ENCODE measurements around the gene PRR7.

Gene PRR7

DNA sequence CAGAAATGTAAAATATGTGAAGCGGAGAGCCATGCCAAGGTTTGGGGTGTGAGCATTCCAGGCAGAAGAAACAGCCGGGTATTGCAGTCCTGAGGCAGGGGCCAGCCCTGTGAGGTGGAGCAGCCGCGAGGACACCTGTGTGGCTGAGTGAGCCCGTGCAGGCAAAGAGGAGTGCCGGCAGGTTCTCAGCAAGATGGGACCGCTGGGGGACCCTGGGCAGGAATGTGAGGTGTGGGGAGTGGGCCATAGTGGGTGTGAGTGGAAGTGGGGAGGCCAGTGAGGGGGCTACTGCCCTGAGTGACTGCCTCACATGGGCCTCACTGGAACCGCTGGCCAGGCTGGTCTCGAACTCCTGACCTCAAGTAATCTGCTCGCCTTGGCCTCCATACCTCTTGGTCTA, 8.1 kb upstream of the PRR7 start:
- no peak for DNase-seq

DNA sequence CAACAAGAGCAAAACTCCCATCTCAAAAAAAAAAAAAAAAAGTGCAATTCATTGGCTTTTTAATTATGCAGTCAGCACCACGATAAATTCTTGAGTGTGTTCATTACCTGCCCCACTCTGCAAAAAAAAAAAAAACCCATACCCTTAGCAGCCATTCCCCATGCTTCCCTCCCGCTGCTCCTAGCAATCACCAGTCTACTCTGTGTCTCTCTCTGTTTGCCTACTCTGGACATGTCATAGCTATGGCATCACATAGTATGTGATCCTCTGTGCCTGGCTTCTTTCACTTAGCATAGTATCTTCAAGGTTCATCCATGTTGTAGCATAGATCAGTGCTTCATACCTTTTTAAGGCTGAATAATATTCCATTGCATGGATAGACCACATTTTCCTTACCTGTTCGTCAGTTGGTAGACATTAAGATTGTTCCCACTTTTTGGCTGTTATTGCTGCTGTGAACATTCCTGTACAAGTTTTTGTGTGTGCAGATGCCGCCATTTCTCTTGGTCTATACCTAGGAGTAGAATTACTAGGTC, 7.0 kb upstream of the PRR7 start:
- DNase-seq = no peak

DNA sequence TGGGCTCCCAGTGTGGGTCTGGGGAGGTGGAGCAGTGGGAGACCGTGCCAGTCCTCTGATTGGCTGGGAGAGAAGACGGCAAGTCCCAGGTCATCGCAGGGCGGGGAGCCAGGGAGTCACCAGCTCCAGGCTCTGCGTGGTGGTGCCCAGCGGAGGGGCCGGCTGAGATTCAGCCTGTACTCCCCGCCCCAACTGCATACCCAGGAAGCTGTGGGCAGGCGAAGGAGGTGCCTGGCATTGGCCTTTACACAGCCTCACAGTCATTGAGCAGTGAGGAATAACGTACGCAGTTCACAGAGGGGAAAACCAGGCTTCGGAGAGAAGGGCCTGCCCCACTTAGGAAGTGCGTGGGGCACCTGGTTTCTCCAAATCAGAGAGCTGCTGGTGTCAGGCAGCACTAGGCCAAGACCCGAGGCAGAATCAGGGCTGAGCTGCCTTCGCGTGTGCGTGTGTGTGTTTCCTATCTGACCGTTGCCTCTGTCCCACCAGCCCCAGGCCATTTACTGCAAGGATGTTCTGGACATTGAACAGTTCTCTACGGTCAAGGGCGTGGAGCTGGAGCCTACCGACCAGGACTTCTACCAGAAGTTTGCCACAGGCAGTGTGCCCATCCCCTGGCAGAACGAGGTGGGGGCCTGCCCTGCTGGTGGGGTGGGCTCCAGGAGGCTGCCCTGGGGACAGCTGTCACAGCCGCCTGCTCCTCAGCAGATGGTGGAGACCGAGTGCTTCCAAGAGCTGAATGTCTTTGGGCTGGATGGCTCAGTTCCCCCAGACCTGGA, 6.2 kb upstream of the PRR7 start:
- no peak for DNase-seq

DNA sequence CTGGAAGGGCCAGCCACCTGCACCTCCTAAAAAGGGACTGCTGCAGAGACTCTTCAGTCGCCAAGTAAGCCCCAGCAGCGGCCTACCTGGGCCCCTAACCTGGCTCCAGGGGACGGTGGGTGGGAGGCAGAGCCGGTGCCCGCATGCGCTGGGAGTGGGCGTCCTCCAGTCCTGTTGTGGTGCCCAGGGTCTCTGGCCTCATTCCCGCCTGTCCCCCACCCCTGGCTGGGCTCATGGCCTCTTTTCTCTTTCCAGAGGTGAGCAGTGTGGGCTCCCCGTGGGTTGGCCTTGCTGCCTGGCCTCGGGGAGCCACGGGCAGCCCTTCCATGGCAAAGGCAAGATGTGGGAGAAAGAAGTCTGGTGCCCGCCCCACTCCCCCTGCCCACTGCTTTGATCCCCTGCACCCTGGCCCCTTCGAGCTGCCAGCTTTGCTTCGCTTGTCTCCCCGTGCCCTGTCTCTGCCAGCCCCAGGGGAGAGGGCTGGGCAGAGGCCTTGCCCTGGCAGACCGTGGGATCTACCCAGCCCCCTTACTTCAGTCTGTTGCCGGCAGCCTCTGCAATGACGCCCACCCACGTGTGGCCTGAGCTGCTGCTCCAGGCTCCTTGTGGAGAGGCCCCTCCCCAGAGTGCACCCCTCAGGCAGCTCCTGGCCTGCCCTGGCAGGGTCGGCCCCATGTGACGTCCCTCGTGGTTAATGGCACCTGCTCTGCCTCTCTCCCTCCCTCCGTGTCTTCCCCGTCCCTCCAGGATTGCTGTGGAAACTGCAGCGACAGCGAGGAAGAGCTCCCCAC, 5.4 kb upstream of the PRR7 start:
- DNase-seq = no peak

DNA sequence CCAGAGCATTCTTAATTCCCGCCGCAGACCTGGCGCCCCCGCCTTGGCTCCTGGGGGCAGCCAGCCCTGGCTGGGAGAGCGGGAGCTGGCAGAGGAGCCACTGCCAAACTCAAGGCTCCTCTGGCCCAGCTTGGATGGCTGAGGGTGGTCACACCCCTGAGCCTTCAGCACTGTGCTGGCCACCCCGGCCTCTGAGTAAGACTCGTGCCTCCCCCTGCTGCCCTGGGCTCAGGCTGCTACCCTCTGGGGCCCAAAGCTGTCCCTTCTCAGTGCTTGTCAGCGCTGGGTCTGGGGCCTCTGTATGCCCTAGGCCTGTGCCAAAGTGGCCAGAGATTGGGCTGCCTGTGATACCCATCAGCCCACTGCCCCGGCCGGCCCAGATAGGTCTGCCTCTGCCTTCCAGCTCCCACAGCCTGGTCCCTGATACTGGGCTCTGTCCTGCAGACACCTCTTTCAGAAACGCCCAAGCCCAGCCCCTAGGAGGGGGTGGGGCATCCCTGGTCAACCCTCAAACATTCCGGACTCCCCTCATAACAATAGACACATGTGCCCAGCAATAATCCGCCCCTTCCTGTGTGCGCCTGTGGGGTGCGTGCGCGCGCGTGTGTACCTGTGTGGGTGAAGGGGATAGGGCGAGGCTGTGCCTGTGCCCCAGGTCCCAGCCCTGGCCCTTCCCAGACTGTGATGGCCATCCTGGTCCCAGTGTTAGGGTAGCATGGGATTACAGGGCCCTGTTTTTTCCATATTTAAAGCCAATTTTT, 4.4 kb upstream of the PRR7 start:
- no peak for DNase-seq

DNA sequence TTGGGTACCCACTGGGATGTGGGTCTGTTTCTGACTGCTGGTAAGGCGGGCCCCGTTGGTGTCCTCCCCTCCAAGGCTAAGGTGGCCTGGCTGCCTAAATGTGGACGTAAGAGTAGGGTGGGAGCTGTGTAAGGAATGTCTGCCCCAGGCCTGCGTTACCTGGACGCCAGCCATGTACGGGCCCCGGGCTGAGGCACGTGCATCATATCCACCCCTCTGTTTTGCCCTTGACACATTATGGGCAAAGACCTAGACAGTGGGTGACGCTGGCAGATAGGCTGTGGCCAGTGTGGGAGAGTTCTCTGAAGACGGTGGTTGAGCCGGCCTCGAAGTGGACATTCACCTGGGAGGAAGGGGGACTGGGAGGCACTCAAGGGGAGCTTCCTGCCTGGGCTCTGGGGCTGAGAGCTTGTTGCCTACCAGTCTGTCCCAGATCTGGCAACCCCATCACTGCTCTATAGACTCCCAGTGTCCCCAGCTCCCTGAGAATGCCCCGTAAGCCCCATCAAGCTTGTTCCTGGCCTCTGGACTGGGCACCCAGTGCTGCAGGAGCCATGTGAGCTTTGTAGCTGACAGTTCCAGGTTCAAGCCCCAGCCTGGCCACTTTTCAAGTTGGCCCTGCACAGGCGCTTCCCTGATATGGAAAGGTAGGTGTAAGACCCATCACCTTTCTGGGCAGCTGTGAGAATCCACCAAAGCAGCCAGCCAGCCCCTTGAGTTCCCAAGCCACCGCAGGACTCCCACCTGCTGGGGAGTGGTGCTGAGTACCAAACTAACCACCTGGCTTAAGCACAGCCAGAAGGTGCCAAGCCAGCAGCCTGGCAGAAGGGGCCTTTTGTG, 3.2 kb upstream of the PRR7 start:
- DNase-seq = no peak

DNA sequence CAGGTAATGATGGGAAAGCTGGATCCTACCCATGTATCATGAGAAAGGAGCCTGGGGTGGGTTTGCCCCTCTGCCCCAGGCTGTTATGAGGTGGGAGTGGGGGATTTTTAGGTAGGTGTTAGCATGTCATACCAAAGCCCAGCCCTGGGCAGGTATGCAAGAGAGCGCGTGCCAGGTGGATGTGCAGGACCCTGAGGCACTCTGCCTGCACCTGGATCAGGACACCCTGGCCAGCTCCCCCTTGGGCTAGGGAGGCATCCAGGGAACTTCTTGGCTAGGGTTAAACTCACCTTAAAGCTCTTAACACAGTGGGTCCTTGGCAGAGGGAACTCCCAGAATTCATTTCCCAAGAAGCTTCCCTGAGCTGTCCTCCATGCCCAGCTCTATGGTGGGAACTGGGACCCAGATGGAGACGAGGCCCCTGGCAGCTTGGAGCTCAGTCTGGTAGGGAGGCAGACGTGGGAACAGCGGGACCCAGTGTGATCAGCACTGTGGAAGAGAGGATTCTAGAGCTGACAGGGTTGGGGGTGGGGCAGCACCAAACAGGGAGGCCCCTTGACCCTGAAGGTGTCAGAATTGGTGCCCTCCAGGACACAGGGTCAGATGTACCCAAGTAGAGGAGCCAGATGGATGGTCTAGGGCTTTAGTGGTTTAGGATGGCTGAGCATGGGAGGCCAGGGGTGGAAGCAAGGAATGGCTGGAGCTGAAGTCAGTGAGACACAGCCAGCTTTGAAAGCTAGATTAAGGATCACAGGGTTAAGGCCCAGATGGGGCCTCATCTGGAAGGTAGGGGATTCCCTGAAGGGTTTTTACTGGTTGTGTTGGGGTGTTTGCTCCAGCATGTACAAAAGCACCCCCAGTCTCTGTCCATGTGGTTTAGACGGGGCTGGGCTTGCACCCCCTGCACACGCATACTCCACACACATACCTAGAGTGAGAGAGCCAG, 2.2 kb upstream of the PRR7 start:
- no peak for DNase-seq

DNA sequence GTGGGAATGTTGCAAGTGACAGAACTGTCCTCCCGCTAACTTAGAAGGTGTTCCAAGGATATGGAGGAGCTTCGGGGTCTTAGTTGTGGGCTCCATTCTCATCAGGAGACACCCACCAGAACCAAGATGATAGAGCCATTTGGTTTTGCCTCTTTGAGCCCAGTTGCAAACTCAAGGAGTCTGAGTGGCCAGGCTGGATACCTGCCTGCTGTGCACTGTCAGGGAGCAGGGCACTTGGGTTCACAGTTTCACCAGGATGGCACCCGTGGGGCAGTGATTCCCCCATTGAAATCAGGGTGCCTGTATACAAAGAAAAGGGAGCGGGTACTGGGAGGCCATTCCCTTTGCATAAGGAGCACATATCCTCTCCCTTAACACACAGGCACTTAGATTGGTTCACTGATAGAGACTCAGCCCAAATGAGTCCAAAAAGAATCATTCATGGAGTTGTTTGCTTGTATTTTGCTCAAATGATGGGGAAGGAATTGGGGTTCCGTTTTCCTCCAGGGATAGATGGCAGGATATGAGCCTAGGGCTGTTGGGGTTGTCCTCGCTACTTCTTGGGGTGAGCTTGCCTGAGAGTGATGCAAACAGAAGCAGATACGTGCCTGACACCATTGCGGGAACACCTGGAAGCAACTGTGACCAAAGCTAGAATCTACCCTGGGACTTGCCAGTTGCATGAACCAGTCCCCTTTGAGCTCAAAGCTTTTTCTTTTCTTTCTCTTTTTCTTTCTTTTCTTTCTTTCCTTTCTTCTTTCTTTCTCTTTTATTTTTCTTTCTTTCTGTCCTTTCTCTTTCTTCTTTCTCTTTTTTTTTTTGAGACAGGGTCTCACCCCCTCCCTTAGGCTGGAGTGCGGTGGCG, 1.3 kb upstream of the PRR7 start:
- DNase-seq = no peak

DNA sequence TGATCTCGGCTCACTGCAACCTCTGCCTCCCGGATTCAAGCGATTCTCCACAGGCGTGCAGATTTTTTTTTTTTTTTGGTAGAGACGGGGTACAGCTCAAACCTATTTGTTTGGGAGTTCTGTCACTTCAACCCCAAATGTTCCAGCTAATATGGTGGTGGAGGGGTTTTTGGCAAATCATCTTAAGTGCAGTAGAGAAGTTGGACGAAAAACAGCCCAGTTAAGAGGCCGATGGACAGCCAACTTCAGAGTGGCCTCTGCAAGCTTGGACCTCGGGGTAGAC, 756 bp upstream of the PRR7 start:
- DNase-seq = no peak

DNA sequence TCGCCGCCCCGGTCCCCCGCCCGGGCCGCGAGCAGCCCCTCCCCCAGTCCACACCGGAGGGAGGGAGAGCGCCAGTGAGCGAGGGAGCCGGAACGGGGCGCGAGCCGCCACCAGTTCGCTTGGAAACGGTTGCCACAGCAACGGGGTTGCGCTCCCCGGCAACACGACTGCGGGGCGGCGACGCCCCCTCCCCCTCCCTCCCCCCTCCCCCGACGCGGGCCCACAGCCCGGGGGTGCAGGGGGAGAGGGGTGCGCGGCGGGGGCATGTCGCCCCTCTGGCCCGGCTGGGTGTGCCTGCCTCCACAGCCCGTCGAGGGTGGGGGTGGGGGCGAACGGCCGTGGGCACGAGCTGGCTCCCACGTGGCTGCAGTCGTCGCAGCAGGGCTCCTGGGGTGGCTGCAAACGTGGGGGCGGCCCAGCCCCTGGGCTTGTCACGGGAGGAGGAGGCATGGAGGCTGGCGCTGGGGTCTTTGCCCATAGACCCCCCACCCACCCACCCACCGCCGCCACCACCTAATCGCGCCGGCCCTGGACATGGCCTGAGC, 524 bp downstream of the PRR7 start:
- no peak for DNase-seq

DNA sequence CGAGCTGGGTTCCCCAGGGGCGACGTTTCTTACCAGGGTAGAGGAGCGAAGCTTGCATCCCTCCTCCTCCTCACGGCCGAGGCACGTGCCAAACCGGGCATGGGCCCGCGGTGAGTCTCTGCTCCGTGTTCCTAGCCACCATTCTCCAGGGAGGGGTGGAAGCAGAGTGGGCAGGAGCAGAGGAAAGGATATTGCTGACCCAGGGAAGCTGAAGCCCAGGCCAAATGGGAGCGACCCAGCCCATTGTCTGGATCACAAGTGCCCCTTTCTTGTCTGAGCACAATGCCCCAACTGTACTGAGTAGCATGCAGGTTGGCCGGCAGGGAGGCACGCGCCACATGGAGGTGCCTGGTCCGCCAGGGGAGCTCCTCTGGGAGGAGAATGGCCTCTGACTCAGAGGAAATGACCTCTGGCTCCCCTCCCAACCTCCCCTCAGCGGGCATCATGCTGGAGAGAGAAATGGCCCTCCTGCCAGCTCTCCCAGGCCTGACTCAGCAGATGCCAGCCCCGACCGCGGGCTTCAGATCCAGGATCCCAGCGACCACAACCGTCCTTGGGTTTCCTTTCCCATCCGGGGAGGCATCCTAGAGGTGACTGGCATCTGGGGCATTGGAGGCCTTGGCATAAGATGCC, 1.1 kb downstream of the PRR7 start:
- peak; percentile 41 to 60 (median 55) for DNase-seq

DNA sequence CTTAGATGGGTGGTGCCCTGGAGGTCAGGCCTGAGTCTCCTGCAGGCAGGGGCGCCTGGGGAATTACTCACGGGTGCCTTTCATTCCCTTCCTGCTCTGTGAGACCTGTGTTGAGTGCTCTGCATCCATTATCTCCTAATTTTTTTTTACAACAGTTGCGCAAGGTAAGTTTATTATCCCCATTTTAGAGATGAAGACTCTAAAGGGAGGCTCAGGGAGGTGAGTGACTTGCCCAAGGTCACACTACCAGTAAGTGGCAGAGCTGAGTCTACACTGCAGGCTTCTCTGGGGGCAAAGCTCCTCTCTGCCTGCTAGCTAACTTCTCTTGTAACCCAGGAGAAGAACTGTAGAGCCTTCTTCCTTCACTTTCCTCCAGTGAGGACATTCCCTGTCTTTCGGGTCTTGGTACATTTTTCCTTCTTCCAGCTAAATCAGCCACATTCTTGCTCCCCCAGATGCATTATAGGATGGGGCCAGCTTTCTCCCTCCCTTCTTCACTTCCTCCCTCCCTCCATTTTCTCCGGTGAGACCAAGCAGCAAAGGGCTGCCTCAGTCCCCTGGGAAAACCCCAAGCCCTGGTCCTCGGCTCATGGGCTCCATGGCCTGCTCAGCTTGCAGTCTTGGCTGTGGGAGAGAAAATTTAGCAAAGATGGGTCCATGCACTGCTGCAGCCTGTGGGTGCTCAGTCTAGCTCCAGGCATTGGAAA, 1.8 kb downstream of the PRR7 start:
- DNase-seq = no peak

DNA sequence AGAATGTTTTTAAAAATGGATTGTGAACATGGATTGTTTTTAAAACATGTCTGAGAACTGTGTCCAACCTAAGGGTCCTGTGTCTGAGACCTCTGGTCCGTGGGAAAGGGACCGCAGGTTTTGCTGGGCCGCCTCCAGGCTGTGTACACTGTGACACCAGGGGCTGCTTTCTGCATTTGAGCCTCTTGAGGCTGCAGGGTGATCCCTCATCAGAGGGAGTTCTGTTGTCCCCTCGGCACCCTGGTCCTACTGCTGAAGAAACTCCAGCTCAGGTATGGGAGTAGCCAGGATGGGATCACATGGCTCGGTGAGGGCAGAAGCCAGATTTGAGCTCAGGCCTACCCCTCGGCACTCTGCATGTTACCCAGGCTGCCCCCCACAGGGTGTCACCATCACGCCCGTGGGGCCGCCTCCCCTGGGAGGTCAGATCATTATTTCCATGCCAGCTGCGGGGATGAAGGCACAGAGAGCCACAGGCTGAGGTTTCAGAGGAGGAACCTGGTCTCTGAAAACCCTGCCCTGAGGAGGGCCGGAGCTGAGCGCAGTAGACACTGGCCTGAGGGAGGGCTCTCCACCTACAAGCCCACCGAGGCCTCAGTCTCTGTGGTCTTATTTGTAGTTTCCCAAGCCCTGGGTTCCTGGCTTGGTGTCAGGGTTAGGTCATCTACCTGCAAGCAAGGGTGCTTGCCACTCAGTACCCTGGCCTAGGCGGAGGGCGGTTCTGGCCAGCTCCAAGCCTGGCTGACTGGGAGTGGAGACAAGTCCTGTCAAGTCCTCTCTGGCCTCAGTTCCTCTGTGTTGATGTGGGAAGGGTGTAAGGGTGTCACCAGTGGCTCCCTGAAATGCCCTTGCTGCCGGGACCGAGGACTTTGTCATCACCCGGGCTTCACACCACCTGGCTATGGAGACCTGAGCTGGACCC, 2.8 kb downstream of the PRR7 start:
- no peak for DNase-seq

DNA sequence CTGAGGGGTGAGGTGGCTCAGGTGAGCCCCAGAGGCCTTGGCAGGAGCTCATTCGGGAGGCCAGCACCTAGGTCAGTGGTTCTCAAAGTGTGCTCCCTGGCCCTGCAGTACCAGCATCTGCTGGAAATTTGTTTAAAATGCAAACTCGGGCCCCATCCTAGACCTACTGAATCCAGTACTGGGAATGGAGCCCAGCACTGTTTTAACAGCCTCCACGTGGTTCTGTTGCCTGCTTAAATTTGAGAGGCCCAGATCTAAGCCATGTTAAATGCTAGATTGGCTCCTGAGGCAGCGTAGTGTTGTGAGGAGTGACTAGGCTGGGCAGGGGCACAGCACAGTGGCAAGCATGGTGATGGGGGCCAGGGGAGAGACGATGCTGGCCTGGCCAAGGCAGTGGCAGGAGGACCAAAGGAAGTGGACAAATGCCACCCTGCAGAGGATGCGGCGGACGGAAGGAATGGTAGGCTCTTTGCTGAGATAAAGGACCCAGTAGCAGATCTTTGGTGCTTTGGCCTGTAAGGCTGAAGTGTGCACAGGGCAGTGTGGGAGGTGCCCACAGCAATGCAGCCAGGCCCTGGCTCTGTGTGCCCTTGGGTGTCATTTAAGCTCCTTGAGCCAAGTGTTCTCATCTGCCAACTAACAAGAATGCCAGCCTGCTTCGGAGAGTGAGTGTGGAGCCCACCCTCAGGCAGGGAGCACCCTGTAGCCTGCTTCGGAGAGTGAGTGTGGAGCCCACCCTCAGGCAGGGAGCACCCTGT, 4.2 kb downstream of the PRR7 start:
- no peak for DNase-seq

DNA sequence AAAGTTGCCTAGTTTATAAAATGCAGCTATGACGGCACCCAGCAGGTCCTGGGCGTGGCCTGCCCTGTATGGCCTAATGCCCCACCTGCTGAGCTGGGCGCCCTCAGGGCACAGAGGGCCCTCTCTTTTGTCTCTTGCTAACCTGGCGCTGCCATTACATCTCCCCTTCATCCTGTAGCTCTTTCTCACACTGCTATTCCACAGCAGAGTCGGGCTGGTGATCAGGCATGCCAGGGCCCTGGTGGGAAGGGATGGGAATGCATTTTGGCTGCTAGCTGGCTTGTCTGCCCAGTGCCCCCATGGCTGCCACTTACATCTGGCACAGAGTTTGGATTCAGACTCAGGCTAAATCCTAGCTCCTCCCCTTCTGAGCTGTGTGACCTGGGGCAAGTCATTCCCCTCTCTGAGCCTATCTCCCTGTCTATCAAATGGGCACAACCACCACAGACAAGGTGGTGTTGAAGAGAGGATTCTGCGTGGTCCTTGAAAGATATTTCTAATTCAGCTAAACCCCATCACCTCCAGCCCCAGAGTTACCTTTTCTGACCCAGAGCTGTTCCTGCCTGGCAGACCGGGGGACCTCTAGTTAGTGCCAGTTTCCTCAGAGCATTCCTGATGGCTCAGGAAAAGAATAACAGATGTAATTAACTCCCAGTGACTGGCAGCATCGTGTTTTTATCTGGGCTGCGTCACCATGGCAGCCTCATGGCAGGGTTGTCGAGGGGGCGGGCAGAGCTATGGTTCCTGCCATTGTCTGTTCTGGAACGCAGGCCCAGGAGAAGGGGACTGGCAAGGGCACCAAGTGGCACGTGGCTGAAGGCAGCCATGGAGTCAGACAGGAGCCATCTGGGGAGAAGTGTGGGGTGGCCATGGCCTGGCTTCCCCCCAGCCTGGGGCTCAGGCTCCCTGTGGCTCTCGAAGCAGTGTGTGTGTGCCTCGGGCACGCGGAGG, 6.3 kb downstream of the PRR7 start:
- no peak for DNase-seq

DNA sequence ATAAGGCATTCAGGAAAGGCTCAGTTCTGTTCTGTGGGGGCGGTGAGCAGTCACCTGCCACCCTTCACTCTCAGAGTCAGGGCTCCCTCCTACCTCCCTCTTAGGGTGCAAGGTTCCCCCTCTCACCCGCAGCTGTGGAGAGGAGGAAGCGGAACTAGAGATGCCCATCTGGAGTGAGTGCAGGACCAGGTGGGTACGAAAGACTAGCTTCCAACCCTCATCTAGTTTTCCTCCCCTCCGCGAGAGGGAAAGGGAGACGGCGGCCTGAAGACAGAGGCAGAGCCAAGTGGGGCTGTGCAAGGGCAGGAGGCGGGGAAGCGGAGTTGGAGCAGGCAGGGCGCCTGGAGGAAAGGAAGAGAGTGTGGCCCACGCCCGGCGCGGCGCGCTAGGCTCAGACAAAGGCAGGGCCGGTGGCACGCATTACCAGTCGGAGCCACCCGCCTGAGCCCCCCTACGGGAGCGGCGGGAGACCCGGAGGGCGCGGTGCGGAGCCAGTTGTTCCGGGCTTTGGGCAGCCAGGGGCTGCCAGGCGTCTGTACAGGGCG, 7.3 kb downstream of the PRR7 start:
- peak in 1 of 3 donors; percentile 50 for DNase-seq
